NCI-H446 treated with DMSO at 0.1 percent for 48 hours (cell line): ENCODE data around the gene MUC20.
"Not testable (repeated sequence)": the region's sequence is repeated elsewhere in the genome, so short reads cannot be mapped to it uniquely, and the experiment has no call there.

Source experiments
- DNase-seq: peaks from one replicate; lab custom pipeline; 2025; lab: John Stamatoyannopoulos, UW

Gene MUC20

DNA sequence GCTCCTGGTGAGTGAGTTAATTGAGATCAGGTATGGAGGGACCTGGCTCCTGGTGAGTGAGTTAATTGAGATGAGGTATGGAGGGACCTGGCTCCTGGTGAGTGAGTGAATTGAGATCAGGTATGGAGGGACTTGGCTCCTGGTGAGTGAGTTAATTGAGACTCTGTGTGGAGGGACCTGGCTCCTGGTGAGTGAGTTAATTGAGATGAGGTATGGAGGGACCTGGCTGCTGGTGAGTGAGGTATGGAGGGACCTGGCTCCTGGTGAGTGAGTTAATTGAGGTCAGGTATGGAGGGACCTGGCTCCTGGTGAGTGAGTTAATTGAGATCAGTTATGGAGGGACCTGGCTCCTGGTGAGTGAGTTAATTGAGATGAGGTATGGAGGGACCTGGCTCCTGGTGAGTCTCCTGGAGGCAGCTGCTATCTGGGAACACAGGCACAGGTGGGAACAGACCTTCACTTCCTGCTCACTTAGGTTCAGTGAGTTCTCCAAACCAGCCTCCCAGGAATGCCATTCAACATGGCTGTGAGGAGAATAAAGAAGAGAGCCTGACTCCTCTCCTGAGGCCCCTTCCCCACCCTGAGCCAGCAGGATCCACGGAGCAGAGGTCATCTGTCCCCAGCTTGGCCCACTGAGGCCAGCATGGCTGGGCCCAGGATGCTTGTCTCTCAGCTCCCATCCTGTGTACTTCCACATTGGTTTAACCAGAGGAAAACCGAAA is 9.5 kb upstream of the MUC20 start:
- not testable (repeated sequence) for DNase-seq

DNA sequence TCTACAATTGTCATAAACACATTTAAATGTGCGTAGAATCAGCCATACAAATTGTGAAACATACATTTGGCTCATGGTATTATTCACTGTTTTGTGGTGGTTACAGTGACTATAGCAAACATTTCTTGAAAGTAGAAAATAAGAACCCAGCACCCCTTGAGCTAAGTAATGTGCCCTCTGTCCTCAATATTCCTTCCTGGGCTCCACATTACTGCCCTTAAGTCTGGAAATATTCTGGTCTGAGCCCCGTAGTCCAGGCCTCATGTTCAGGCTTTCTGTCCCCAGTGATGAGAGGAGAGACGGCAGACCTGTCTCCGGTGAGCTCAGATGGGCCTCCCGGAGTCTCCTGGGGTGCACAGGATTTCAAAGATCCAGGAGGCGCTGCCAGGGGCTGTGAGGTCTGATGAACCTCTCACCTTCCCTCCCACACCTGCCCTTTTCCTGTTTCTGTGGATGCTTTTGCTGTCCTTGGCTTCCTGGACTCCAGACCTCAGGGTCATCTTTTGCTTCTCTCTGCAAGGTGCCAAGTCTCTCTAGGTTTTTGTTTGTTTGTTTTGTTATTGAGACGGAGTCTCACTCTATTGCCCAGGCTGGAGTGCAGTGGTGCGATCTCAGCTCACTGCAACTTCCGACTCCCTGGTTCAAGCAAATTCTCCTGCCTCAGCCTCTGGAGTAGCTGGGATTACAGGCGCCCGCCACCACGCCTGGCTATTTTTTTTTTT is 8.8 kb upstream of the MUC20 start:
- DNase-seq, result no peak

DNA sequence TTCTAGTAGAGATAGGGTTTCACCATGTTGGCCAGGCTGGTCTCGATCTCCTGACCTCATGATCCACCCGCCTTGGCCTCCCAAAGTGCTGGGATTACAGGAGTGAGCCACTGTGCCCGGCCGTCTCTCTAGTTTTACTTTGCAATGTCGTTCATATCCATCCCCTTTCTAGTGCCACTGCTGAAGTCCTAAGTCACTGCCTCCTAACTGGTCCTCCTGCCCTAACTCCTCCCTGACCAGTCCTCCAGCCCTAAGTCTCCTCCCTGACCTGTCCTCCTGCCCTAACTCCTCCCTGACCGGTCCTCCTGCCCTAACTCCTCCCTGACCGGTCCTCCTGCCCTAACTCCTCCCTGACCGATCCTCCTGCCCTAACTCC is 8.3 kb upstream of the MUC20 start:
- DNase-seq, result not testable (repeated sequence)

DNA sequence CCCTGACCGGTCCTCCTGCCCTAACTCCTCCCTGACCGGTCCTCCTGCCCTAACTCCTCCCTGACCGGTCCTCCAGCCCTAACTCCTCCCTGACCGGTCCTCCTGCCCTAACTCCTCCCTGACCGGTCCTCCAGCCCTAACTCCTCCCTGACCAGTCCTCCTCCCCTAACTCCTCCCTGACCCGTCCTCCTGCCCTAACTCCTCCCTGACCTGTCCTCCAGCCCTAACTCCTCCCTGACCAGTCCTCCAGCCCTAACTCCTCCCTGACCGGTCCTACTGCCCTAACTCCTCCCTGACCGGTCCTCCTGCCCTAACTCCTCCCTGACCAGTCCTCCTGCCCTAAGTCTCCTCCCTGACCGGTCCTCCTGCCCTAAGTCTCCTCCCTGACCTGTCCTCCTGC is 7.6 kb upstream of the MUC20 start:
- not testable (repeated sequence) for DNase-seq

DNA sequence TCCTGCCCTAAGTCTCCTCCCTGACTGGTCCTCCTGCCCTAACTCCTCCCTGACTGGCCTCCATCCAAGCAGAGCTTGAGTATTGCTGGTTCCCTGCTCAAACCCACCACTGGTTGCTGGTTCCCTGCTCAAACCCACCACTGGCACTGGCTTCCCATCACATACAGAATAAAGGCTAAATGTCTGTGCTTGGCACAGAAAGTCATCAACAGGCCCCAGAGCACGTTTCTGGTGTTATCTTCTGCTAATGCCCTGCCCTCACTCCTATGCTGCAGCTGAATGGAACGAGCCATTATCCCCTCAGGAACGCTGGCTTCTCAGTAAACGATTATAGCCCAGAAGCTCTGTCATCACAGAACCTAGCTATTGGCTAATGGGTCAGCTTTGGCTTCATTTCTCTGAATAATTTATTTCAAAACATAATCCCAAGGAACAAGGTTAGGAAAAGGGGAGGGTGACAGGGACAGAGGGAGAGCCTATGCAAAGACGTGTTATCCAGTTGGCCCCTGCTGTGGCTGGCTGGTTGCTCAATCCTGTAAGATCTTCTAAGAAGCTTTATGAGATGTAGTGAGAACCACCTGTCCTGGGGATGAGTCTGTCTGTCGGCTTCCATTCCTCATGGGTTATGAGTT is 6.3 kb upstream of the MUC20 start:
- DNase-seq, result no peak

DNA sequence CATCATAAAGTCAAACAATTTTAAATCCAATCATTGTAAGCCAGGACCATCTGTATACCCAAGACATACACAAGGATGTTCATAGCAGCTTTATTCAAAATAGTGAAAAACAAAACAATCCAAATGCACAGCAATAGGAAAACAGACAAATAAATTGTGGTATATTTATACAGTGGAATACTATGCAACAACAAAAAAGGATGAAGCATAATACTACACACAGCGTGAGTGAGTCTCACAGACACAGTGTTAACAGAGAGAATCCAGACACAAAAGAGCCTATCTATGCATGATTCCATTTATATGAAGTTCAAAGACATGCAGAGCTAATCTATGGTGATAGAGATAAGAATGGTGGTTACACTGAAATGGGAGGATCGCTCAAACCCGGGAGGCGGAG is 5.6 kb upstream of the MUC20 start:
- DNase-seq, result no peak

DNA sequence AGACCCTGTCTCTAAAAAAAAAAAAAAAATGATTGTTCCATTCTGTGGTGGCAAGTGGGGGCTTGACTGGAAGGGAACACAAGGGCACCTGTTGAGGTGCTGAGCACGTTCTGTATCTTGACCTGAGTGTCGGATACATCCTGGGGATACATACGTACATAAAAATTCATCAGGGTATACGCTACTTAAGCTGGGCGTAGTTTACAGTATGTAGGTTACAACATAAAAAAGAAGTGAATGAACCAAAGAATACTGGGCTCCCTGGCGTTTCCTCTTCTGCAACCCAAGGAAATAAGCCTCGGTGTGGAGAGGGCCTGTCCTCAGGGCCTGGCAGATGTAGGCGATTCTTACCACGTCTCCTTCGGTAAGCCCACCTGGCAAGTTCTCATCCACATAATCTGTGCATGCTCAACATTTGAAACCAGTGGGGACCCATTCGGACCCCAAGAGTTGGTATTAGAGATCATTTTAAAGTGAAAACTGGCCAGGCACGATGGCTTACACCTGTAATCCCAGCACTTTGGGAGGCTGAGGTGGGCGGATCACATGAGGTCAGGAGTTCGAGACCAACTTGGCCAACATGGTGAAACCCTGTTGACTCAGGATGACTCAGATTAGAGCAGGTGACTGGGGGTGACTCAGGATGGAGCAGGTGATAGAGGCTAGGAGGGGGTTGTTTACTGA is 5.1 kb upstream of the MUC20 start:
- no peak for DNase-seq

DNA sequence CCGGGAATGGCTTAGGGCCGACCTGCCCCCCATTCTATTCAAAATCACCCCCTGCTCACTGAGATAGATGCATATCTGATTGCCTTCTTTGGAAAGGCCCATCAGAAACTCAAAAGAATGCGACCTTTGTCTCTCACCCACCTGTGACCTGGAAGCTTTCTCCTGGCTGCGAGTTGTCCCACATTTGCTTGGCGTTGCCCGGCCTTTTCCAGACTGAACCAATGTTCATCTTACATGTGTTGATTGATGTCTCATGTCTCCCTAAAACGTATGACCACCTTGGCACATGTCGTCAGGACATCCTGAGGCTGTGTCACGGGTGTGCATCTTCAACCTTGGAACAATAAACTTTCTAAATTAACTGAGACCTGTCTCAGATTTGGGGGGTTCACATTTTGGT is 3.4 kb upstream of the MUC20 start:
- DNase-seq, result no peak

DNA sequence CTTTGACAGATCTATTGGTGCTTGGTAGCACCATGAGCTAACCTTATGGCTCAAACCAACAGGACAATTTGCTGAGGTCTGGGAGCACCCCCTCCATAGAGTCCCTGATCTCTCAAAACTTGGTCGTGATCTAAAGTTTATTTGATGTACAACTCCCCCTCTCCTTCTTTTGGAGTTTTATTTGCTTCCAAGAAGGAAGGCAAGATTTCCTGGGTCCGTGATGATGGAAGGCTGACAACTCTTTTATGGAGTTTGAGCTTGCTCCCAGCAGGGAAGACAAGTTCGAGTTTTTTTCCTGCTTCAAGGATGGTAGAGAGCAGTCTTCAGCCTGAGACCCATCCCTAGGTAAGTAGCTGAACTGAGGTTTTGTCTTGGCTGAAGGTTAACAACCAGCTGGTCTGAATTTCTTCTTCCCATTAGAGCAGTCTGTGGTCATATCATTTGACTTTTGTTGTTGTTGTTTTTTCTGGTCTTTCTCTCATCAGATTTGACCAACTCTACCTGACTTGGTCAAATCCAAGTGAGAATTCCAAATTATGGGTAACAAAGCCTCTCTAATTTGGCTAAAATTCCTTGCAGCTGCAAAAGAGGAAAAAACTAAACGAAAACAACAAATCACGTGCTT is 2.8 kb upstream of the MUC20 start:
- no peak for DNase-seq

DNA sequence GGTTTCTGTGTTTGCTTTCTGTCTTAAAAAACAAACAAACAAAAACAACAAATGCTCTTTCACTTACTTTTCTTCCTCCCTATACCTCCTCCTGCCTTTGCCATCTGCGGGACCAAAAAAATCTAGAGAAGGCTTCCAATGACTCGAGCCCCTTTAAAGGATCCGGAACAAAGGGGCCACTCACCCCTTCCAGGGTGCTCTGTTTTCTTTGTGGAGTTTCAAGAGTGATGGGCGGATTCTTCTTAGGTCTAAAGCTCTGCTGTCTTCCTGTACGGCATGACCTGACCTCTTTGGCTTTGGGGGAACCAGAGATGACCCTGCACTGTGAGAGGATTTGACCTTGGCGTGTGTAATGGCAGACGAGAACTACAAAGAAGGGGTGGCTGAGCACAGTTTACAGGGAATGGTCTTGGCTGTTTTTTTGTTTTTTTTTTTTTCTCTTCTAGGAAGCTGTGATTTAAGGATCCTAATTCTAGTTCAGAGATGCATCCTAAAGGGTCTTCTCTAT is 2.2 kb upstream of the MUC20 start:
- no peak for DNase-seq

DNA sequence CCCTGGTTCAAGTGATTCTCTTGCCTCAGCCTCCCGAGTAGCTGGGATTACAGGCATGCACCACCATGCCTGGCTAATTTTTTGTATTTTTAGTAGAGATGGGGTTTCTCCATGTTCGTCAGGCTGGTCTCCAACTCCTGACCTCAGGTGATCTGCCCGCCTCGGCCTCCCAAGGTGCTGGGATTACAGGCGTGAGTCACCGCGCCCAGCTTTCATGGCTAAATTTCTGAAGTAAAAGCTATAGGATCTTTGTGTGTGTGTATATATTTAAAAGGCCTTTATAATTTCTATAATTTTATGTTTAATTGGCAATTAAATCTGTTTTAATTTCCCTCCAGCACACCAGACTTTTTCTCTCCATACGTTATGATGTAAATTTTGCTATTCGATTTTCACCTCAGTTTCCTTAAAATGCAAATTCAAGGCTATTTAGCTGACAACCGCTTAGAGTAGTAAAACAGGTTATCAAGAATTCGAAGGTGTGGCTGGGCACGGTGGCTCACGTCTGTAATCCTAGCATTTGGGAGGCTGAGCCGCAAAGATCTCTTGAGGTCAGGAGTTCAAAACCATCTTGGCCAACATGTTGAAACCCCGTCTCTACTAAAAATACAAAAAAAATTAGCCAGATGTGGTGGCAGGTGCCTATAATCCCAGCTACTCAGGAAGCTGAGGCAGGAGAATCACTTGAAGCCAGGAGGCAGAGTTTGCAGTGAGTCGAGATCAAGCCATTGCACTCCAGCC is 1.1 kb upstream of the MUC20 start:
- not testable (repeated sequence) for DNase-seq

DNA sequence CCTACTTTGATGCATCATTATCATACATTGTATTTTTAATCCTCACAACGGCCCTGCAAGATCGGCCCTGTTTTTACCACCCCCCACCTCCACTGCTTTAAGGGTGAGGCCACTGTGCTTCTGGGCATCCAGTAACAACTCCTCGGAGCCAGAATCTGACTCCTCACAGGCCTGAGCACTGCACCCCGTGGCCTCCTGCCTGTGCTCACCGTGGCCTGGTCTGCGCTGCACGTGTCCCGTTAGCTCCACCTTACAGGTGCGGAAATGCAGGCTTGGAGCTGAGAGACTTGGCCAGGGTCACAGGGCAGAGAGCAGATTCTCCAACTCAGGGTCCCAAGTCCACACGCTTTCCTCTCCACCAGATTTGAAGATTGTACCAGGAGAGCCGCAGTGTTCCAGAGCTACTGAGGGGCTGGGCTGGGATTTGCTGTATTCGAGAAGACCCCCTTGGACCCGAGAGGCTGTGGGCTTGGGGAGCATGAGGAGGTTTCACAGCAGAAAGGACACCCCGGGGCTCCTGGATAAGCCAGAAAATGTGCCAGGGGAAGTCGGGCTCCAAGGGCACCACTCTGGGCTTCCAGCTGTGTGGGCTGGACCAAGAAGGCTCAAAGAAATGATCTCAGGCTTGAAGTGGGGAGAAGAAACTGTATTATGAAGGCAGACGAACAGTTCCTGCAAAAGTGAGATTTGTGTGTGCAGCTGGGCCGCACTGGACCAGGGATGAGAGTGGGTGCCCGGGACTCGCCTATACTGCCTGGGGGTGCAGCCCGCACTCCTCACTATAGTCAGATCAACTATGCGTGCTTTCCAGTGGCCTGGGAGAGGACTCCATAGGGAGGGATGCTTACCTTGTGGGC is 1.6 kb downstream of the MUC20 start:
- not testable (repeated sequence) for DNase-seq

DNA sequence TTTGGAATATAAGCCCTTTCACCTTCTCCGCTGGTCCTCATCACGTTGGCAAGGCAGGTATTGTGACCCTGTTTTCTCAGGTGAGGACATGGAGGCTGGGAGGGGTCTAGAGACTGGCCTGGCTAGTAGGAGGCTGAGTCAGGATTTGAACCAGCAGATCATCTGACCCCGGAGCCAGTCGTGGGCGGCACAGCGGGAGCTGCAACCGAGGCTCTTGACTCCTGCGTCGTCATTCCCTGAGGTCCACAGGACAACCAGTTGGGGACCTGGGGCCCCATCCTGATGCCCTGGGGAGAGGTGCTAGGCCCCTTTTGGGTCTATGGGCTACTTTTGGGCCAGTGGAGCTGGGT is 2.2 kb downstream of the MUC20 start:
- DNase-seq, result not testable (repeated sequence)

DNA sequence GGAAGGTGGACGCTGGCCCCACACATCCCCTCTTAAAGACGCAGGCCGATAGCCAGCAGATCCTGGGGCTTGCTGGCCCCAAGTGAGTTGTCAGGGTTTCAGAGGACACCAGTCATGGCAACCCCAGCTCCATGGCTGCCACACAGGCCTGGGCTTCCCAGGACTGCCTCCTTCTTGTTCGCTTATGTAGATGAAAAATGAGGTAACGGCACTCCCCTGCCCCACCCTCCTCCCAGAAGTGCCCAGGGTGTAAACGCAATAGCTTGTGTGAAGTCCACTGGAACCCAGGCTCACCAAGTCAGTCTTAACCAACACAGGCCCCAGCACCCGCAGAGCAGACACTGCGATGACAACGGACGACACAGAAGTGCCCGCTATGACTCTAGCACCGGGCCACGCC is 3.6 kb downstream of the MUC20 start:
- not testable (repeated sequence) for DNase-seq

DNA sequence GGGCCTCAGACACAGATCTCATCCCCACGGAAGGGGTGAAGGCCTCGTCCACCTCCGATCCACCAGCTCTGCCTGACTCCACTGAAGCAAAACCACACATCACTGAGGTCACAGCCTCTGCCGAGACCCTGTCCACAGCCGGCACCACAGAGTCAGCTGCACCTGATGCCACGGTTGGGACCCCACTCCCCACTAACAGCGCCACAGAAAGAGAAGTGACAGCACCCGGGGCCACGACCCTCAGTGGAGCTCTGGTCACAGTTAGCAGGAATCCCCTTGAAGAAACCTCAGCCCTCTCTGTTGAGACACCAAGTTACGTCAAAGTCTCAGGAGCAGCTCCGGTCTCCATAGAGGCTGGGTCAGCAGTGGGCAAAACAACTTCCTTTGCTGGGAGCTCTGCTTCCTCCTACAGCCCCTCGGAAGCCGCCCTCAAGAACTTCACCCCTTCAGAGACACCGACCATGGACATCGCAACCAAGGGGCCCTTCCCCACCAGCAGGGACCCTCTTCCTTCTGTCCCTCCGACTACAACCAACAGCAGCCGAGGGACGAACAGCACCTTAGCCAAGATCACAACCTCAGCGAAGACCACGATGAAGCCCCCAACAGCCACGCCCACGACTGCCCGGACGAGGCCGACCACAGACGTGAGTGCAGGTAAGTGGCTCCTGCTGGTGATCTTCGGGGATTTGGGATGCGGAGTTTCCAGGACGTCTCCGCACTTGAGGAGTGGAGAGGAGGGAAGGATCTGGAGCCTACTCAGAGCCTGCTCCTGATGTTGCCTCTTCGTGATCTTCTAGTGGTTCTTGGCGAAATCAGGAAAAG is 5.3 kb downstream of the MUC20 start:
- DNase-seq, result not testable (repeated sequence)

DNA sequence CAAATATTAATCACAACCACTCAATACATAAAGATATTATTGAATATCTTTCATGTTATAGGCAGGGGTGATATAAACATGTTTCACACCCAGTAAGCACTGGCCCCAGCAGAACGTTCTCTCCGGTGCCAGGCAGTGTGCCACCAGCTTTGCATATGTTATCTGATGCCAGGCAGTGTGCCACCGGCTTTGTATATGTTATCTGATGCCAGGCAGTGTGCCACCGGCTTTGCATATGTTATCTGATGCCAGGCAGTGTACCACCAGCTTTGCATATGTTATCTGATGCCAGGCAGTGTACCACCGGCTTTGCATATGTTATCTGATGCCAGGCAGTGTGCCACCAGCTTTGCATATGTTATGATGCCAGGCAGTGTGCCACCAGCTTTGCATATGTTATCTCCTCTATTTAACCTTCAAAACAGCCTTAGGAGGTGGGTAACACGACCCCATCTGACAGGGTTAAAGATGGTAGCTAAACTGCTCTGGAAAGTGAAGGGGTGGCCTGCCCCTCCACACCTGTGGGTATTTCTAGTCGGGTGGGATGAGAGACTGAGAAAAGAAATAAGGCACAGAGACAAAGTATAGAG is 6.9 kb downstream of the MUC20 start:
- DNase-seq, result no peak

DNA sequence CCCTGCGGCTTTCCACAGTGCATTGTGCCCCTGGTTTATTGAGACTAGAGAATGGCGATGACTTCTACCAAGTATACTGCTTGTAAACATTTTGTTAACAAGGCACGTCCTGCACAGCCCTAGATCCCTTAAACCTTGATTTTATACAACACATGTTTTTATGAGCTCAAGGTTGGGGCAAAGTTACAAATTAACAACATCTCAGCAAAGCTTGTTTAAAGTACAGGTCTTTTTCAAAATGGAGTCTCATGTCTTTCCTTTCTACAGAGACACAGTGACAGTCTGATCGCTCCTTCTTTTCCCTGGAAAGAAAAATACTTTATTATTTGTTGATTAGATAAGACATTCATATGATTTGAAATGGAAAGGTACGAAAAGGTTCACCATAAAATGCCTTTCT is 8.0 kb downstream of the MUC20 start:
- not testable (repeated sequence) for DNase-seq

DNA sequence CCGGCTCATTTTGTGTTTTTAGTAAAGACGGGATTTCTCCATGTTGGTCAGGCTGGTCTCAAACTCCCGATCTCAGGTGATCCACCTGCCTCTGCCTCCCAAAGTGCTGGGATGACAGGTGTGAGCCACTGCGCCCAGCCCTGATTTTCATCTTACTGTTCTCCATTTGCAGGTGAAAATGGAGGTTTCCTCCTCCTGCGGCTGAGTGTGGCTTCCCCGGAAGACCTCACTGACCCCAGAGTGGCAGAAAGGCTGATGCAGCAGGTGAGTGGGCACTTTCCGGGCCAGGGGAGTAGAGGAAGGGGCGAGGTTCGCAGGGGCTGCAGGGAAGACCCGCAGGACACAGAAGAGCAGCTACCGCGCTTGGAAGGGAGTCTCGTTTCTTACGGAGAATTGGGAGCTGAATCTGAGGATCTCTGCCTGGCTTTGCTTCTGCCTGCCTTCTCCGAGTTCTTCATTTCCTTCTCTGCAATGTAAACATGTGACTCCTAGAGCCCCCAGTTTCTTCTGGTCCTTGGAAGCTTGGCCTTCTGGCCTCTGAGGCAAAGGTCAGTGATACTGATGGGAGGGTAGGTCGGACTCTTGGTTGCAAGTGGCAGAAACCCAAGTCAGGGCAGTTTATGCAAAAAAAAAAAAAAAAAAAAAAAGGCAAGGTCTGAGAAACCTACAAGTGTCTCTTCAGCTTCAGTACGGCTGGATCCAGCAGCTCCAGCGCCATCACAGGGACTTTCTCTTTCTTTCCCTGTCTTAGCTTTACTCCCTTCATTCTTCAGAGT is 8.9 kb downstream of the MUC20 start:
- DNase-seq, result no peak
